K562 (cell line): ENCODE measurements around the gene ZNF772. TPM values are rescaled to one million over a fixed set of nuclear protein-coding genes. Genes with fewer than 3 reads are reported as not detected.

Source experiments
- ATAC-seq: fragments of 200-7000 bp; cut with Tn5 transposase; 3 replicates; pipeline ENCODE4 v1.9.1; 2020; ENCODE audit warnings: moderate library complexity
- BruUV-seq: library from RNA; stranded (reverse); fragments of 400-500 nt; replicated peaks from 2 replicates; lab custom pipeline; 2021; lab: Mats Ljungman, UMichigan
- CTCF ChIA-PET: fragments of 300-600 bp; formaldehyde crosslinking; extraction: SDS; loops from one replicate; lab custom pipeline; 2021; ENCODE audit warnings: low intra/inter-chr PET ratio; lab: Yijun Ruan, JAX
- POLR2A ChIA-PET: fragments of 300-600, 350-650 bp; sonication (Branson Sonifier 250); formaldehyde crosslinking; extraction: SDS; loops from one replicate; lab custom pipeline; 2021; ENCODE audit warnings: antibody characterized with exemption, inconsistent platforms; lab: Yijun Ruan, JAX
- DNase-seq, 4 experiments: peaks; one replicate each; pipeline versions ENCODE4 v3.0.0 to v3.0.0-alpha.2; 2011 to 2018; ENCODE audit warnings: low spot score in 3 of 4, mixed read lengths in 3 of 4; ENCODE audit errors: extremely low read depth in 1 of 4
- FAIRE-seq: peaks from 2 replicates; lab custom pipeline; 2011; peaks lifted over from hg19 to GRCh38; lab: Jason Lieb, UNC
- H2AFZ ChIP-seq: 2 replicates; pipeline ENCODE4 v1.6.0; 2011; ENCODE audit warnings: low read depth, low read length, control low read depth, inconsistent platforms
- H3K27ac ChIP-seq: fragments of 200-600 bp; 3 replicates; pipeline ENCODE4 v1.8.0; 2011; ENCODE audit warnings: low read depth, mild to moderate bottlenecking, control low read depth, inconsistent platforms, low read length, moderate library complexity, mixed read lengths; ENCODE audit errors: extremely low read depth
- H3K27me3 ChIP-seq, 2 experiments: fragments of 300-600 bp in 1 of 2; 2 replicates in 1 of 2; 3 replicates in 1 of 2; pipeline versions ENCODE4 v1.6.0 to v1.8.0; 2011; ENCODE audit warnings: inconsistent platforms in 2 of 2, low read length in 2 of 2, mild to moderate bottlenecking in 1 of 2, mixed read lengths in 1 of 2, moderate library complexity in 1 of 2; ENCODE audit not compliant: control insufficient read depth in 2 of 2, insufficient read depth in 2 of 2
- H3K36me3 ChIP-seq: fragments of 300-600 bp; 3 replicates; pipeline ENCODE4 v1.8.0; 2011; ENCODE audit warnings: mild to moderate bottlenecking, low read length, inconsistent platforms; ENCODE audit not compliant: control insufficient read depth, insufficient read depth
- H3K4me1 ChIP-seq, 2 experiments: fragments of 200-600 bp in 1 of 2; replicated peaks in 1 of 2; 2 replicates in 1 of 2; 3 replicates in 1 of 2; pipeline versions ENCODE4 v1.5.1 to v1.8.0; 2011; ENCODE audit warnings: inconsistent platforms in 2 of 2, low read length in 2 of 2, mild to moderate bottlenecking in 1 of 2, mixed read lengths in 1 of 2, moderate library complexity in 1 of 2; ENCODE audit not compliant: control insufficient read depth in 2 of 2, insufficient read depth in 2 of 2
- H3K4me2 ChIP-seq: 2 replicates; pipeline ENCODE4 v1.6.1; 2011; ENCODE audit warnings: low read length, control low read depth, inconsistent platforms, mixed read lengths; ENCODE audit not compliant: insufficient read depth
- H3K4me3 ChIP-seq: fragments of 200-600 bp; sonication (generic), shearing (Covaris generic); 2 replicates; pipeline ENCODE4 v1.5.1; 2016; ENCODE audit warnings: control low read depth, inconsistent platforms
- H3K79me2 ChIP-seq: fragments of 200-600 bp; 3 replicates; pipeline ENCODE4 v1.8.0; 2011; ENCODE audit warnings: low read length, inconsistent platforms; ENCODE audit not compliant: control insufficient read depth, insufficient read depth
- H3K9ac ChIP-seq, 2 experiments: 2 replicates each; pipeline versions ENCODE4 v1.6.0 to v1.6.1; 2011; ENCODE audit warnings: low read depth in 2 of 2, low read length in 2 of 2, control low read depth in 1 of 2, inconsistent platforms in 1 of 2, mild to moderate bottlenecking in 1 of 2, mixed read lengths in 1 of 2; ENCODE audit not compliant: insufficient read depth in 1 of 2
- H3K9me1 ChIP-seq: one replicate; pipeline ENCODE4 v1.6.0; 2011; ENCODE audit warnings: inconsistent platforms, mild to moderate bottlenecking, low read length, moderate library complexity; ENCODE audit not compliant: control insufficient read depth, insufficient read depth
- H3K9me3 ChIP-seq: replicated peaks from 2 replicates; pipeline ENCODE4 v1.5.1; 2011; ENCODE audit warnings: low read depth, low read length, inconsistent platforms; ENCODE audit not compliant: control insufficient read depth, insufficient read depth
- H4K20me1 ChIP-seq: replicated peaks from 2 replicates; pipeline ENCODE4 v1.6.1; 2011; ENCODE audit warnings: low read length, inconsistent platforms, mixed read lengths; ENCODE audit not compliant: control insufficient read depth, insufficient read depth
- E2F3 ChIP-seq: fragments of 250-450 bp; sonication (Bioruptor Pico); IDR thresholded peaks from 2 replicates; pipeline ENCODE4 v1.4.0; 2020; ENCODE audit warnings: mild to moderate bottlenecking
- ETS2 ChIP-seq: IDR thresholded peaks from 2 replicates; pipeline ENCODE4 v1.6.1; 2016; ENCODE audit warnings: borderline replicate concordance, missing genetic modification characterization, mild to moderate bottlenecking, moderate library complexity, missing compliant biosample characterization; ENCODE audit not compliant: poor library complexity, severe bottlenecking
- FIP1L1 ChIP-seq: fragments of 200-400 bp; formaldehyde crosslinking; IDR thresholded peaks from 2 replicates; pipeline ENCODE4 v1.6.1; 2018; ENCODE audit warnings: mild to moderate bottlenecking, low read depth, low read length; ENCODE audit not compliant: poor library complexity, severe bottlenecking
- RAD21 ChIP-seq, 2 experiments: fragments of 250-450 bp in 1 of 2; fragments of 450-650 bp in 1 of 2; sonication (Bioruptor Pico) in 1 of 2; formaldehyde crosslinking in 1 of 2; IDR thresholded peaks in 1 of 2; conservative IDR thresholded peaks in 1 of 2; 2 replicates each; pipeline versions ENCODE4 v1.4.0 to v1.8.0; 2020 to 2022; ENCODE audit warnings: mild to moderate bottlenecking in 2 of 2, moderate library complexity in 1 of 2
- SMAD2 ChIP-seq: fragments of 150-350 bp; IDR thresholded peaks from 2 replicates; pipeline ENCODE4 v1.6.1; 2014; ENCODE audit warnings: low read depth, mild to moderate bottlenecking, low read length
- SMC3 ChIP-seq: conservative IDR thresholded peaks from 2 replicates; pipeline ENCODE4 v1.6.1; 2011; ENCODE audit warnings: low read depth, low read length, improper control_type of control experiment; ENCODE audit not compliant: insufficient read depth
- TCF7 ChIP-seq: sonication (generic); IDR thresholded peaks from 2 replicates; pipeline ENCODE4 v1.6.1; 2016; ENCODE audit warnings: antibody characterized with exemption, borderline replicate concordance
- ZNF121 ChIP-seq: sonication (generic); formaldehyde crosslinking; conservative IDR thresholded peaks from 2 replicates; pipeline ENCODE4 v1.8.0; 2022; ENCODE audit warnings: missing genetic modification reagents
- ZNF232 ChIP-seq: sonication (generic); formaldehyde crosslinking; IDR thresholded peaks from 2 replicates; pipeline ENCODE4 v1.8.0; 2022; ENCODE audit warnings: mild to moderate bottlenecking, missing genetic modification reagents
- ZNF561 ChIP-seq: fragments of 450-650 bp; formaldehyde crosslinking; conservative IDR thresholded peaks from 2 replicates; pipeline ENCODE4 v1.4.0; 2020; ENCODE audit warnings: mild to moderate bottlenecking, moderate library complexity
- WGBS: fragments of 100-300 bp; shearing (Covaris generic); methylation state at CpG from one replicate; pipeline ENCODE4 v1.1.6; 2016; ENCODE audit warnings: low coverage, mixed read lengths; ENCODE audit not compliant: insufficient coverage; ENCODE audit errors: missing lambda C conversion rate; 5-methylcytosine and 5-hydroxymethylcytosine counted together
- in situ Hi-C: fragments of 300-500 bp; cut with MboI; formaldehyde crosslinking; loops from 4 replicates; pipeline ENCODE4 v1.15.0; 2018; ENCODE audit warnings: inconsistent platforms, mixed read lengths
- intact Hi-C: fragments of 100-400 bp; cut with micrococcal nuclease; formaldehyde crosslinking; loops from 2 replicates; pipeline ENCODE4 v1.14.2; 2022
- polyA plus RNA-seq, 8 experiments: library from polyadenylated mRNA; depleted of rRNA in 4 of 8; stranded (reverse) in 5 of 8; unstranded in 3 of 8; fragments of >200 nt; fragmentation: Nextera tagmentation in 2 of 8; fragmentation: Illumina TruSeq in 1 of 8; extraction: Ambion mirVana in 2 of 8; extraction: Trizol in 1 of 8; gene quantifications; 2 replicates each; pipeline versions ENCODE4 v1.2.1 to v1.2.3, GENCODE V29; 2011 to 2014; ENCODE audit warnings: inconsistent platforms in 1 of 8, missing spikeins in 1 of 8
- total RNA-seq, 7 experiments: library from RNA; depleted of rRNA in 6 of 7; stranded (reverse); fragments of >200 nt in 6 of 7; fragmentation: Illumina TruSeq in 2 of 7; extraction: Trizol in 2 of 7; gene quantifications; 2 replicates each; pipeline versions ENCODE4 v1.2.1 to v1.2.3, GENCODE V29; 2011 to 2021; ENCODE audit warnings: low replicate concordance in 1 of 7
- TF ChIP-seq, protein P1 (sequence below), 3 experiments: IDR thresholded peaks in 2 of 3; conservative IDR thresholded peaks in 1 of 3; 2 replicates each; pipeline ENCODE4 v1.5.1; 2011 to 2012; ENCODE audit warnings: low read length in 3 of 3, mild to moderate bottlenecking in 3 of 3, control low read depth in 2 of 3, improper control_type of control experiment in 1 of 3, inconsistent platforms in 1 of 3, low read depth in 1 of 3, mixed read lengths in 1 of 3, moderate library complexity in 1 of 3; ENCODE audit not compliant: insufficient read depth in 2 of 3

Gene ZNF772
- total and polyA plus RNA-seq, 9 of the 15 experiments (the other 6 are each of a cell fraction or from before 2014, with no cell fraction given), result 0.13 to 1.9 (median 1.1) TPM

DNA sequence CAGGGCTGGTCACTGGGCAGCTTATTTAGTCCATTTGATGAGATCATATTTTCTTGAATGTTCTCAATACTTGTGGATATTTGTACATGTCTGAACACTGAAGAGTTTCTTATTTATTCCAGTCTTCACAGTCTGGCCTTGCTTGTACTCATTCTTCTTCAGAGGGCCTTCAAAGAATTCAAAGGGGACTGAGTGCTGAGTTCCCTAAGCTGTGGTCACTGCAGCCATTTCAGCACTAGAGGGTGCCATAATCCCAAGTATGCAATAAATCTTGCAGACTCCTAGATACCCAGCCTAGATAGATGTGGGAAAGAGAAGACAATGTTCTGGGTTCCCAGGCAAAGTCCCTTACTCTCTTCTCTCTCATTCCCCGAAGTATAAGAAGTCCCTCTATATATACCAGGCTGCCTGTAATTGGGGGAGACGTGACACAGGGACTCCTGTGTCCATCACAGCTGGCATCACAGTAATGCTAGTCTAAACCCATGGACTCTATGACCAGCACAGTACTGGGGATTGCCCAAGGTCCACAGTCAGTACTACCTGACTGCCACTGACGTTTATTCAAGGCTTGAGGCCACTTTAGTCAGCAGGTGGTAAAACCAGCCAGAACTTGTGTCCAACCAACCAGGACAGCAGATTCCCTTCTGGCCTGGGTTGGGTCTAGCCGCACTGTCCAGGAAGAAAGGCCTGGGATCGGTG lies 11.5 kb downstream of the ZNF772 start:
- Histone ChIP-seq H3K27me3 (no peaks in the 10 kb centered on the region), H3K36me3 (no peaks in the 10 kb centered on the region), H3K4me1 (no peaks in the 10 kb centered on the region), H3K79me2 (no peaks in the 10 kb centered on the region), H3K9me3 (peaks cover 2% of the 10 kb centered on the region; the same call in 1 of the 2 replicates), H3K9ac (no peak overlapping the region), H3K4me2 (no peak overlapping the region), H4K20me1 (no peaks in the 10 kb centered on the region), H3K27ac (no peak overlapping the region), H3K4me3 (no peak overlapping the region), H3K9me1 (no peaks in the 10 kb centered on the region), H2AFZ (no peak overlapping the region)
- DNase-seq (peak; percentile 27 to 59 (median 40)), FAIRE-seq (peak; percentile 88), ATAC-seq (peak; percentile 79)
- BruUV-seq, result no TSS peak
- WGBS, result 0% methylated on average over 5 of the region's 5 CpGs
- ChIA-PET POLR2A (no interaction called here), CTCF (no interaction called here)
- intact Hi-C loops (no loop called here), in situ Hi-C loops (no loop called here)
- TF ChIP-seq ZNF561, result no peak
- TF ChIP-seq, protein P1, sequence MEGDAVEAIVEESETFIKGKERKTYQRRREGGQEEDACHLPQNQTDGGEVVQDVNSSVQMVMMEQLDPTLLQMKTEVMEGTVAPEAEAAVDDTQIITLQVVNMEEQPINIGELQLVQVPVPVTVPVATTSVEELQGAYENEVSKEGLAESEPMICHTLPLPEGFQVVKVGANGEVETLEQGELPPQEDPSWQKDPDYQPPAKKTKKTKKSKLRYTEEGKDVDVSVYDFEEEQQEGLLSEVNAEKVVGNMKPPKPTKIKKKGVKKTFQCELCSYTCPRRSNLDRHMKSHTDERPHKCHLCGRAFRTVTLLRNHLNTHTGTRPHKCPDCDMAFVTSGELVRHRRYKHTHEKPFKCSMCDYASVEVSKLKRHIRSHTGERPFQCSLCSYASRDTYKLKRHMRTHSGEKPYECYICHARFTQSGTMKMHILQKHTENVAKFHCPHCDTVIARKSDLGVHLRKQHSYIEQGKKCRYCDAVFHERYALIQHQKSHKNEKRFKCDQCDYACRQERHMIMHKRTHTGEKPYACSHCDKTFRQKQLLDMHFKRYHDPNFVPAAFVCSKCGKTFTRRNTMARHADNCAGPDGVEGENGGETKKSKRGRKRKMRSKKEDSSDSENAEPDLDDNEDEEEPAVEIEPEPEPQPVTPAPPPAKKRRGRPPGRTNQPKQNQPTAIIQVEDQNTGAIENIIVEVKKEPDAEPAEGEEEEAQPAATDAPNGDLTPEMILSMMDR (IDR thresholded peaks at IDR 0.05 in 2 of 3, conservative IDR thresholded peaks at IDR 0.05 in 1 of 3; ENCODE audit: insufficient read depth in 2 of 3, low read depth in 1 of 3, low read length in 3 of 3), result peak; percentile 56 to 69 (median 59)
- TF ChIP-seq ETS2 (tag), result no peak
- TF ChIP-seq FIP1L1, result no peak
- no peak for TF ChIP-seq SMAD2
- TF ChIP-seq ZNF121 (CRISPR knock-in tag), result no peak
- peak; percentile 44 to 85; a peak in 3 of 4 replicates for TF ChIP-seq RAD21 (CRISPR knock-in tag; conservative IDR thresholded peaks at IDR 0.05 in 1 of 2, IDR thresholded peaks at IDR 0.05 in 1 of 2)
- no peak for TF ChIP-seq TCF7
- peak; percentile 33; the same call in 1 of the 2 replicates for TF ChIP-seq SMC3
- no peak for TF ChIP-seq ZNF232
- no peak for TF ChIP-seq E2F3 (CRISPR knock-in tag)
